K562 (cell line): ENCODE measurements around the gene STK4. TPM values are rescaled to one million over a fixed set of nuclear protein-coding genes. Genes with fewer than 3 reads are reported as not detected.

Experiments
- ARID2 ChIP-seq: fragments of 450-650 bp; IDR thresholded peaks from 2 replicates; pipeline ENCODE4 v1.6.1; 2017; ENCODE audit warnings: antibody characterized with exemption, mild to moderate bottlenecking
- BCOR ChIP-seq: fragments of 450-650 bp; IDR thresholded peaks from 2 replicates; pipeline ENCODE4 v1.6.1; 2016
- CUX1 ChIP-seq: fragments of 200-800 bp; sonication (Bioruptor generic); IDR thresholded peaks from 2 replicates; pipeline ENCODE4 v1.6.1; 2016; ENCODE audit warnings: missing genetic modification characterization, missing compliant biosample characterization
- RBM25 ChIP-seq: fragments of 200-400 bp; formaldehyde crosslinking; IDR thresholded peaks from 2 replicates; pipeline ENCODE4 v1.6.1; 2018; ENCODE audit warnings: low read length, low read depth, moderate library complexity; ENCODE audit not compliant: severe bottlenecking
- SMARCA5 ChIP-seq: fragments of 450-650 bp; IDR thresholded peaks from 2 replicates; pipeline ENCODE4 v1.6.1; 2016
- ZNF232 ChIP-seq: sonication (generic); formaldehyde crosslinking; IDR thresholded peaks from 2 replicates; pipeline ENCODE4 v1.8.0; 2022; ENCODE audit warnings: mild to moderate bottlenecking, missing genetic modification reagents
- ZNF395 ChIP-seq: fragments of 200-800 bp; sonication (Bioruptor generic); IDR thresholded peaks from 2 replicates; pipeline ENCODE4 v1.6.1; 2017; ENCODE audit warnings: missing genetic modification characterization, missing compliant biosample characterization
- polyA plus RNA-seq, 8 experiments: library from polyadenylated mRNA; depleted of rRNA in 4 of 8; stranded (reverse) in 5 of 8; unstranded in 3 of 8; fragments of >200 nt; fragmentation: Nextera tagmentation in 2 of 8; fragmentation: Illumina TruSeq in 1 of 8; extraction: Ambion mirVana in 2 of 8; extraction: Trizol in 1 of 8; gene quantifications; 2 replicates each; pipeline versions ENCODE4 v1.2.1 to v1.2.3, GENCODE V29; 2011 to 2014; ENCODE audit warnings: inconsistent platforms in 1 of 8, missing spikeins in 1 of 8
- total RNA-seq, 7 experiments: library from RNA; depleted of rRNA in 6 of 7; stranded (reverse); fragments of >200 nt in 6 of 7; fragmentation: Illumina TruSeq in 2 of 7; extraction: Trizol in 2 of 7; gene quantifications; 2 replicates each; pipeline versions ENCODE4 v1.2.1 to v1.2.3, GENCODE V29; 2011 to 2021; ENCODE audit warnings: low replicate concordance in 1 of 7

STK4 gene
- total and polyA plus RNA-seq, 9 of the 15 experiments (the other 6 are each of a cell fraction or from before 2014, with no cell fraction given), result 11.9 to 30.6 (median 22.2) TPM

GRCh38 chr20:45113865-45114264 lies 147.6 kb downstream of the STK4 start (continued):
- TF ChIP-seq CUX1 (CRISPR knock-in tag) (no peak), BCOR (peak; percentile 69), SMARCA5 (no peak), ZNF395 (CRISPR knock-in tag) (no peak), ARID2 (no peak), ZNF232 (CRISPR knock-in tag) (no peak), RBM25 (peak; percentile 72)
